ENCODE measurements around the gene MYCBP. TPM values are rescaled to one million over a fixed set of nuclear protein-coding genes. Genes with fewer than 3 reads are reported as not detected.

The MYCBP gene
- total RNA-seq, 1 donor from 2014 or later = 6.1 TPM

DNA sequence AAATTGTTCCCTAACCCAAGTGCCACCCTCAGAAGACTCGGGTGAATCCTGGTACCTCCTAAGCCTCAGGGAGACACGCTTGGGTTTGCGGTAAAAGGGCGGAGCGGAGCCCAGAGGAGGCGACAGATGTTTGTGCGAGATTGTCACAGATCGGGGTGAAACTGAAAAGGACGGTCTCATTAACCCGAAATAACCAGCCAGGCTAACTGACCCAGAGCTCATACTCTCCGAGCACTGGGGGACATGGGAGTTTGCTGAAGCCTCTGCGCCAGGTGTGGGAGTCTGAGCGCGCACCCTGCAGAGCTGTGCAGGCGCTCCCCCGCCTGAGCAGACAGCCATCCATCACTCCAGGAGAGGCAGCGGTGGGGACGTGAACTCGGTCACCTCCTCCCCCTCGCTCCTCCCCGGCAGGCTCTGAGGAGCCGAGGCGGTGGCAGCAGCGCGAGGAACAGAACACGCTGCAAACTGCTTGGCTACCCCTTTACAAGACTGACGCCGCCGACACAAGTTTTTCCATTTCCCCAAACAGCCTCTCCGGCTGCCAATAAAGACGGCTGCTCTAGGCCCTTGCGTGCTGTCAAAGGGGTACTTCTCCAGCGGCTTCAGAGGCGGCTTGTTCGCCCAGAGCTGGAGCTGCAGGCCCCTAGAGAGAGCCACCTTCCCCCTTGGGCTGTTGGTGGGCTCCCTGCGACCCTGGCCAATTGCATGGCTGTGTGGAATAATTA is 57.1 kb downstream of the MYCBP start:
- H3K4me3 Mint-ChIP-seq (ENCODE audit: unreplicated experiment) = no peak overlapping the region
- H3K4me1 Mint-ChIP-seq (ENCODE audit: low read depth) = no peaks in the 10 kb centered on the region
- TF ChIP-seq, protein P1, sequence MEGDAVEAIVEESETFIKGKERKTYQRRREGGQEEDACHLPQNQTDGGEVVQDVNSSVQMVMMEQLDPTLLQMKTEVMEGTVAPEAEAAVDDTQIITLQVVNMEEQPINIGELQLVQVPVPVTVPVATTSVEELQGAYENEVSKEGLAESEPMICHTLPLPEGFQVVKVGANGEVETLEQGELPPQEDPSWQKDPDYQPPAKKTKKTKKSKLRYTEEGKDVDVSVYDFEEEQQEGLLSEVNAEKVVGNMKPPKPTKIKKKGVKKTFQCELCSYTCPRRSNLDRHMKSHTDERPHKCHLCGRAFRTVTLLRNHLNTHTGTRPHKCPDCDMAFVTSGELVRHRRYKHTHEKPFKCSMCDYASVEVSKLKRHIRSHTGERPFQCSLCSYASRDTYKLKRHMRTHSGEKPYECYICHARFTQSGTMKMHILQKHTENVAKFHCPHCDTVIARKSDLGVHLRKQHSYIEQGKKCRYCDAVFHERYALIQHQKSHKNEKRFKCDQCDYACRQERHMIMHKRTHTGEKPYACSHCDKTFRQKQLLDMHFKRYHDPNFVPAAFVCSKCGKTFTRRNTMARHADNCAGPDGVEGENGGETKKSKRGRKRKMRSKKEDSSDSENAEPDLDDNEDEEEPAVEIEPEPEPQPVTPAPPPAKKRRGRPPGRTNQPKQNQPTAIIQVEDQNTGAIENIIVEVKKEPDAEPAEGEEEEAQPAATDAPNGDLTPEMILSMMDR (IDR thresholded peaks at IDR 0.05) = no peak
- H3K36me3 Mint-ChIP-seq (ENCODE audit: low read depth) = no peaks in the 10 kb centered on the region
- DNase-seq (ENCODE audit: low spot score) = no peak
- no peak overlapping the region for H3K27ac Mint-ChIP-seq (ENCODE audit: unreplicated experiment)
- peaks cover 5% of the 10 kb centered on the region for H3K9me3 Mint-ChIP-seq (ENCODE audit: low read depth)
- H3K27me3 Mint-ChIP-seq (ENCODE audit: low read depth) = peaks cover 16% of the 10 kb centered on the region

DNA sequence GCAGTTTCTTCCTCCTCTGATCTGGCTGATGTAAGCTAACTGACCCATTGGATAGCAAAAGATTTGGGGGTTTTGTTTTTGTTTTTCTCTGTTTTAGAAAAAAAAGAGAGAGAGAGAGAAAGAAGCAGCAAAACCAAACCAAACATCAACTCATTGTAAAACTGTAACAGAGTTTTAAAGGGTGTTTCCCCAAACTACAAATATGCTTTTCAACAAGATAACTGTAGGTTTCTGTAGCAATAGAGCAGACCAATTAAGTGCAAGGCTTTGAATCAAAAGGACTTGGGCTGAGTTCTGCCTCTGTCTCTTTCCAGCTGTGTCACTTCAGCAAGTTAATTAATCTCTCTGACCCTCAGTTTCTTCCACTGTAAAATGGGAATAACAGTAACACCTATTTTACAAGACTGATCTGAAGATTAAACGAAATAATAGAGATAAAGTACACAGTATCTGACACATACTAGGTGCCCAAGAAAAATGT is 58.1 kb downstream of the MYCBP start:
- Mint-ChIP-seq H3K27ac (ENCODE audit: unreplicated experiment) (no peak overlapping the region), H3K4me1 (ENCODE audit: low read depth) (no peaks in the 10 kb centered on the region), H3K4me3 (ENCODE audit: unreplicated experiment) (no peak overlapping the region), H3K27me3 (ENCODE audit: low read depth) (peaks cover 25% of the 10 kb centered on the region), H3K9me3 (ENCODE audit: low read depth) (peaks cover 5% of the 10 kb centered on the region), H3K36me3 (ENCODE audit: low read depth) (no peaks in the 10 kb centered on the region)
- DNase-seq (ENCODE audit: low spot score) = no peak
- TF ChIP-seq, protein P1 (IDR thresholded peaks at IDR 0.05) = no peak

DNA sequence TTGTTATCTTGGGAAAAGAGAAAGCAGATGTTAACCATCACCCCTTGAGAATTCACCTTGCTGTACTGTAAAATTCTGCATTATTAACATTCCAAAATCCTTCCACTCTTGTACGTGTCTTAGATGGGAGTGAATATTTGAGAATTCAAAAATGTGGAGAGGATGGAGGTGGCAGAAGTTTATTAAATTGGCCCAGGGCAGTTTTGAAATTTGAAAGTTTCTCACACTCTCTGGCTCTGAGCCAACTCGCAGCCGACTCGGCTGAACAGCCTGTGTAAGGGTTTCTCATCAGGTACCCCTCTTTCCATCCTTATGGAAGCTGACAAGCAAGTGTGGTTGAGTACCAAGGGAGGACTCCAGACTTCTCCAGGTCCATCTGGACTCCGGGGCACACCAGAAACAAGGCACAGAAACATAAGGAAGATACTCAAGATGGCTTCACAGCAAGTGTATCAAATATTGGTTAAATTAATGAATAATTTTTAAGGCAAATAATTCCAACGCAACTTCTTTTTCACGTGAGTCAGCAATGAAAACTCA is 58.6 kb downstream of the MYCBP start:
- Mint-ChIP-seq H3K36me3 (ENCODE audit: low read depth) (no peaks in the 10 kb centered on the region), H3K27ac (ENCODE audit: unreplicated experiment) (no peak overlapping the region), H3K9me3 (ENCODE audit: low read depth) (peaks cover 5% of the 10 kb centered on the region), H3K4me1 (ENCODE audit: low read depth) (no peaks in the 10 kb centered on the region), H3K27me3 (ENCODE audit: low read depth) (peaks cover 28% of the 10 kb centered on the region), H3K4me3 (ENCODE audit: unreplicated experiment) (no peak overlapping the region)
- TF ChIP-seq, protein P1 (IDR thresholded peaks at IDR 0.05) = no peak
- DNase-seq (ENCODE audit: low spot score) = no peak

DNA sequence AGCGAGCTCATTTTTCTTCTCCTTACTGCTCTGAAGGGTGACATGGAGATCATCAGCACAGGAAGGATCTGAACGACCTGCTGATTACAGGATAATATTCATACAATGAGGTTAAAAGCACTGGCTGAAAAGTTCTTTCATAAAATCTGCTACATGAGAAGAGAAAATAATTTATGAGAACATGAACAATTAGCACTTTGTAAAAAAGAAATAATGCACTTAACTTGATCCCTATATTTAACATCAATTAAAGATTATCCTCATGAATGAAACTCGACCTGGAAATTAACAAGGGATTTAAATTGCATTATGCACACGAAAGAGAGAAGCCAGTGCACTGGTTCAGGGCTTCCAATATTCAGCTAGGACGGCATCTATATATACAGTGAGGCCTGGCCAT is 60.2 kb downstream of the MYCBP start:
- H3K4me3 Mint-ChIP-seq (ENCODE audit: unreplicated experiment) = no peak overlapping the region
- TF ChIP-seq, protein P1 (IDR thresholded peaks at IDR 0.05) = no peak
- H3K9me3 Mint-ChIP-seq (ENCODE audit: low read depth) = peaks cover 5% of the 10 kb centered on the region
- H3K27me3 Mint-ChIP-seq (ENCODE audit: low read depth) = peaks cover 36% of the 10 kb centered on the region
- H3K4me1 Mint-ChIP-seq (ENCODE audit: low read depth) = no peaks in the 10 kb centered on the region
- H3K36me3 Mint-ChIP-seq (ENCODE audit: low read depth) = no peaks in the 10 kb centered on the region
- DNase-seq (ENCODE audit: low spot score) = no peak
- H3K27ac Mint-ChIP-seq (ENCODE audit: unreplicated experiment) = no peak overlapping the region

Other genes with a start within 250 kb of the MYCBP start
- gene RRAGC, start 13.6 kb downstream of the MYCBP start, total RNA-seq = 51.7 to 71.7 TPM (median 71.2 TPM) in 3 replicates
- gene GJA9, start 8.2 kb upstream of the MYCBP start, total RNA-seq = not detected in 3 replicates
- gene RHBDL2, start 68.5 kb upstream of the MYCBP start, total RNA-seq = not detected in 3 replicates
- 39.3 to 55.2 TPM (median 51.9 TPM) in 3 replicates for gene AKIRIN1, start 117.9 kb upstream of the MYCBP start, total RNA-seq
- gene NDUFS5, start 153.0 kb upstream of the MYCBP start, total RNA-seq = 148 to 181 TPM (median 149 TPM) in 3 replicates

All from chondrocyte (in vitro differentiated cells).